Activated CD4-positive, alpha-beta T cell treated with anti-CD3 and anti-CD28 coated beads for 48 hours (primary cell): ENCODE results near the gene TCF20.
A peak's percentile ranks its signal among the peaks of the same experiment; 100 is the strongest.

Experiments
- DNase-seq: peaks from one replicate; pipeline ENCODE4 v3.0.0-alpha.2; 2020

TCF20 gene

GRCh38 chr22:42270510-42271190 lies at the start of gene TCF20:
TSS of gene TCF20 (minus strand) at chr22:42270653. CDS start at chr22:42215305, 55,348 bp downstream.
- DNase-seq = peak; percentile 82

DNA sequence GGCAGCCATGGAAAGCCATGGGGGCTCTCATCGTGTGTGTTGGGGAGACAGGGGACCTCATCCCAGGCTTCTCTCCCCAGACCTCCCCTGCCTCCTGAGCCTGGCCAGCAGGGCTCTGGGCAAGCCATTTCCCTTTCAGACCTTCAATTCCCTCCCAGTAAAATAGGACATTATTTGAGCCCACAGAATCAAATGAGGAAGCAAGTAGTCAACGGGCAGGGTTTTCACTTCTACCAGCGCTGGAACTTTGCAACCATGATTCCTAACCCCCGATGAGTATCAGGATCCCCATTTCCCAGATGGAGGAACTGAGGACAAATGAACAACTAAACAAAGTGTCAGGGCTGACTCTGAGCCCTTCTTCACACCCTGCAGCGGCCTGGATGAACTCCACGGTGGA lies 48.9 kb upstream of the TCF20 start:
- DNase-seq = no peak

DNA sequence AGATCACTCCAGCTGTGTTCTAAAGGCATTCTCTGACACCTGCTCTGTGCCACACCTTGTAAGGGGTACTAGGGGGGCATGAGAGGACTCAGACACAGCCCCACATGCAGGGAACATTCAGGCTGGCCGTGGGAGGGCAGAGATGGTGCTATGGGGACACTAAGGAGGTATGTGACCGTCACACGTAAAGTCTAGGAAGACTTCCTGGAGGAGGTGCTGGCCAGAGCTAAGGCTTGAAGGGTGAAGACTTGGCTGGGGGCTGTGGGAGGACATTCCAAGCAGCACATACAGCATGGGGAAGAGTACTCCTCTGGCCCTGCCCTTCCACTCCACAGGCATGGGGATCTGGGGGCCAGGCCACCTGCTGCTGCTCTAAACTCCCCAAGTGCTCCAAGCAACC lies 48.5 kb upstream of the TCF20 start:
- DNase-seq = no peak

- no peak for DNase-seq
Observed at GRCh38 chr22:42317691-42318547, 47.5 kb upstream of the TCF20 start.

- DNase-seq = peak; percentile 63
Observed at GRCh38 chr22:42317008-42317407, 46.6 kb upstream of the TCF20 start.

DNA sequence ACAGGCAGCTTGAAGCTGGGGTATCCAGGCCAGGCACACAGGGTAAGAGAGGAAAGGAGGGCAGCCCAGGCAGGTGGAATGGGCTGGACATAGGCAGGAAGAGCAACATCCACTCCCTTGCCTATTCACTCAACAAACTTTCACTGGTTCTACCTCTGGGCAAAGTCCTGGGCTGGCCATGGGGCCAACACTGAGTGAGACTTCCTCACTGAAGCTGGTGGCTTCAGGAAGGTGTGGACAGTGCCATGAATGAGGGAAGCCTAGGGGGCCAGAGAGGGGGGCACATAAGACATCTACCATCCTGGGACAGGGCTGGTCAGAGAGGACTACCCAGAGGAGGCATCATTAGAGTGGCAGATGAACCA lies 44.9 kb upstream of the TCF20 start:
- no peak for DNase-seq

DNA sequence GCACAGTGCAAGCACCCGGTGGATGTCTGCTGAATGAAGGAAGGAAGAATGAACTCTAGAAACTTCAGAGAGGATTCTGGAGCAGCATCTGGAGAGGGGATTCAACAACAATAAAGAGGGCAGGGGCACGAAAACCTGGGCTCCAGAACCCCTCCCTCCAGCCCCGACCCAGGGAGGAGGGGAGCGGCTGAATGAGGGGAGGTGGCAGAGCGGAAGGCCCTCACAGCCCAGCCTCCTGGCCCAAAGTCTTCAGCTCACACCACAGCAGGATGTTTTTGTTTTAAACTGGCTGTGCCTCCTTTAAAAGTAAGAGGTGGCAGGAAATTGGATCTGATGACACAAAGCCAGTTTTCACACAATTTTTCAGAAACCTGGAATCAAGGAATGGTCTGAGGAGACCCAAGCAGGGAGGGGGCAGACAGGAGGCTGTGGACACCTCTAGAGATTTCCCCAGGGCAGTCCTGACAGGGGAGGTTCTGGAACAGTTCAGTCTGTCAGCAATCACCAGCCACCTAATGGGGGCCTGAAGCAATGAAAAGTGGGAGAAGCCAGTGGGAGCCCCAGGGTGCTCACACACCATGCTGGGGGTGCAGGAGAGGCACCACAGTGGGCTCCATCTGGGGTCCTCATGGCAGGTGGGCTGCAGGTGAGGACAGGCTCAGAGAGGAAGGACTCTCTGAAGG lies 44.4 kb upstream of the TCF20 start:
- no peak for DNase-seq

DNA sequence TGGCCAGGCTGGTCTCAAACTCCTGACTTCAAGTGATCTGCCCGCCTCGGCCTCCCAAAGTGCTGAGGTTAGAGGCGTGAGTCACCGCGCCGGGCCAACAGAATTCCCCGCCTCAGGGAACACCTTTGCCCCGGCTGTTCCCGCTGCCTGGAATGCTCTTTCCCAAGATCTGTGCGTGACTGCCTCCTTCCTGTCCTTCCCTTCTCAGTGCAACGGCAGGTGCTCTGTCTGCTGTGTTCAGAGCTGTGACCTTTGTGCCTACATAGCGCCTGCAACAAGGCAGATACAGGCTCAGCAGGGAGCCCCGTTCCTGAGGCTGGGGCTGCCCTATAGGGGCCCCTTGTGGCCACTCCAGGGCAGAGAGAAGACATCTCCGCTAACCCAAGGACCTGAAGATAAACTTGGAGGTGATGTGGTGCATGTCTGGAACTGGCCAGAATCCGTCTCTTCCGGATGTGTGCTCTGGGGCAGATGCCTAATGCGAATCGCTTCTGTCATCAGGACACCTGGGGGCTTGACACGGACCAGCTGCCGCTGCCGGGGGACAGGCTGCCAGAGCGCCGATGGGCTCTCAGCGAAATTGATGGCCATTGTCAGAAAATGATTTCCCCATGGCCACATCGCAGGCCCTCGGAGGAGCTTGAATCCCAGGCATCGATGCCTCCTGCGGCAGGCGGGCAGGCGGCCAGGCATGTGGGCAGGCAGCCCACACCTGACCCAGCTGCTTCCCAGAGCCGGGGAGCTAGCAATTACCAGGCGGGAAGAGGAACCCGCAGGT lies 43.5 kb upstream of the TCF20 start:
- DNase-seq = peak; percentile 54

DNA sequence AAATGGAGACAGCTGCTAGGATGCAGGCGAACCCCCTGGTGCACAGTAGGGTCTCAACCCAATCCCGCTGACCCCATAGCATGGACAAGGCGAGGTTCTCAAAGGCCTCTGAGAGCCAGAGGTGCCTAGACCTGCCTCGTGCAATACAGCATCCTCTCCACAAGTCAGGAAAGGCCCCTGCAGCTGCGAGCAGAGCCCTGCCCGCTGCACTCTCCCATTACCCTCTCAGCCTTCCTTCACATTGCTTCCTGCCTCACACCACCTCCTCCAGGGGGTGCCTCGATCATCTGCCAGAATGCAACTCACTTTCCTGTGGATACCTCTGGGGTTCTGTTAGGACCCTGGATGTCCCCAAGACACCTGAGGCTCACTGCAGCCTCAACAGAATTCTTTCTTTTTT lies 42.8 kb upstream of the TCF20 start:
- DNase-seq = no peak

GRCh38 chr22:42310291-42311015 lies 40.0 kb upstream of the TCF20 start:
- DNase-seq = no peak

DNA sequence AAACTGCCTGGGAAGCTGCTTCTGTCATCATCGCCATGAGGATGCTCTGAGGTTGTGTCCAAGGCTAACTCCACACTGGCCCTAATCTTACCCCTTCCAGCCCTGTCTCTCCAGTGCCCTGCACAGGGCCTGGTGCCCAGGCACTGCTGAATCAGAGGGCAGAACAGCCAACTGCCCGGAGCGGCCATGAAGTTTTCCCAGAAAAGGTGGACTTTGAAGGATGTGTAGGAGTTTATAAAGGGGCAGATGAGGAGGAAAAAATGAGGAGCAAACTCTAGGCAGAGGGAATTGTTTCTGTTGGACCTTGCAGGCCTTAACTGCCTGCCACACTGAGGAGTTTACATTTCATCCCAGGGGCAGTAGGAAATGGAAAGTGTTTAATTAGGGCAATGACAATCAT lies 39.4 kb upstream of the TCF20 start:
- DNase-seq = no peak

GRCh38 chr22:42308892-42309468 lies 38.5 kb upstream of the TCF20 start:
- DNase-seq = no peak

GRCh38 chr22:42307806-42308563 lies 37.5 kb upstream of the TCF20 start:
- DNase-seq = no peak

GRCh38 chr22:42306010-42306409 lies 35.6 kb upstream of the TCF20 start:
- DNase-seq = no peak

DNA sequence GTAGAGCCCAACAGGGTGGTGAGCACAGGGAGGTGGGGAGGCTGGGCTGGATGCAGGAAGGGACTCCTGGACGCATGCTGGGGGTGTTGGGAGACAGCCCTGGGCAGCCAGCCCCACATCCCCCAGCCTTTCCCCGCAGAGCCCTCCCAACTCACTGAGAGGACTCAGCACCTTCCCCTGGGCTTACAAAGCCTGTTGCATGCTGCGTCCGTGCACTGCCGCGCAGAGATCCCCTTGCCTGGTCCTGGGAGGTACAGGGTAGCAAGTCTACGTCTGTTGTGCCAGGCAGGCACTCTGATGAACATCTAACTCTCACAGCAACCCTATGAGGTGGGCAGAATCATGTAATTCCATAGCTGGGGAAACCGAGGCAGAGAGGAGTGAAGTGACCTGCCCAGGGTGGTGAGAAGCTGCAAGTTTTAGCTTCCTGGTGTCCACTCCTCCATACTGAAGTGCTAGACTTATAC lies 33.9 kb upstream of the TCF20 start:
- DNase-seq = no peak

DNA sequence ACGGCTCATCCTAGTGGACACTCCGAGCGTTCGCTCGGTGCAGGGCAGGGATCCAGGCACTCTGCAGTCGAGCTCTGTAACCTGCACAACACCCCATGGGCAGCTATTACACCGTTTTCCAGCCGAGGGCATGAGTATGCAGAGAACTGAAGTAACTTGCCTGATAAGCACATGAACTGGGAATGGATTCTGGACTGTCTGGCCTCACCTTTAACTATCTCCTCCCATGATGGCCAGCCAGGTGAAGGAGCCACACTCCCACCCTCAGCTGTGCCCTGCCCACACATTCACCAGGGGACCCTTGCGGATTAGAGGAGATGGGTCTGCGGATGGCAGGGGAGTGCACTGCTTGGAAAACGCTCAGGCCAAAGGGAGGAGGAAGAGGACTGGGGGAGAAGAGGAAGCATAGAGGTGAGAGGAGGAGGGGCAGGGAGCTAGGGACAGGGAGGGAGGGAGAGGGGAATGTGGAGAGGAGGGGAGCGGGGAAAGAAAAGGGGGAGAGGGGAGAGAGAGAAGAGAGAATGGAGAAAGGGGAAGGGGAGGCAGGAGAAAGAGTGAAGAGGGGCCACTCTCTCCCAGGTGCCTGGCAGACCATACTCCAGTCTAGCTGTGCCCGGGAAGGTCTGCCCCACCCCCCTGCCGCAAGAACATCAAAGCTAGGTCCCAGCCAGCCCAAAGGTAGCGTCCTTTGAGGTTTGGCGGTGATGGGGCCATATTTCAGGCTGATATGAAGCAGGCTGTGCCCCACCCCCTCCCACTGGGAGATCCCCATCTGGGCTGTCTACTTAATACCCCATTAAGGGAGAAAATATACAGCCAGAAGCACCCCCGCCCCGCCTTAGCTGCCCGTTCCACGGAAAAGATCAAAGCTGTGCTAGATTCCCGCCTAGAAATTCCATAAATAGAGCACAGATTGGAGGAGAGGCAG lies 33.2 kb upstream of the TCF20 start:
- DNase-seq = no peak

GRCh38 chr22:42301742-42302102 lies 31.3 kb upstream of the TCF20 start:
- no peak for DNase-seq

GRCh38 chr22:42301077-42301741 lies 30.8 kb upstream of the TCF20 start:
- DNase-seq = no peak
